CD4-positive, alpha-beta T cell treated with Interleukin-10 for 1 hour (primary cell): ENCODE results near the gene ZDHHC14.
"Not testable (repeated sequence)": the region's sequence is repeated elsewhere in the genome, so short reads cannot be mapped to it uniquely, and the experiment has no call there.

Experiments
- DNase-seq: peaks from one replicate; pipeline ENCODE4 v3.0.0-alpha.2; 2020

Gene ZDHHC14

GRCh38 chr6:157449610-157450009 is 68.6 kb downstream of the ZDHHC14 start:
- DNase-seq, result no peak

- no peak for DNase-seq
These were observed 70.1 kb downstream of the ZDHHC14 start for GRCh38 chr6:157450931-157451742.

- DNase-seq, result no peak
These were observed 71.1 kb downstream of the ZDHHC14 start for GRCh38 chr6:157452096-157452495.

- no peak for DNase-seq
These were observed 72.1 kb downstream of the ZDHHC14 start for GRCh38 chr6:157453131-157453530.

- no peak for DNase-seq
These were observed 73.0 kb downstream of the ZDHHC14 start for GRCh38 chr6:157453978-157454377.

GRCh38 chr6:157454762-157455714 is 74.0 kb downstream of the ZDHHC14 start:
- no peak for DNase-seq

- DNase-seq, result no peak
These were observed 74.9 kb downstream of the ZDHHC14 start for GRCh38 chr6:157455731-157456523.

- peak; percentile 4 for DNase-seq
These were observed 75.5 kb downstream of the ZDHHC14 start for GRCh38 chr6:157456524-157456829.

GRCh38 chr6:157457787-157458186 is 76.8 kb downstream of the ZDHHC14 start:
- DNase-seq, result no peak

- no peak for DNase-seq
These were observed 78.3 kb downstream of the ZDHHC14 start for GRCh38 chr6:157459327-157459726.

GRCh38 chr6:157460182-157460999 is 79.4 kb downstream of the ZDHHC14 start:
- no peak for DNase-seq

GRCh38 chr6:157461000-157461915 is 80.3 kb downstream of the ZDHHC14 start:
- DNase-seq, result peak; percentile 16

GRCh38 chr6:157462956-157463742 is 82.2 kb downstream of the ZDHHC14 start:
- DNase-seq, result no peak

GRCh38 chr6:157463743-157464135 is 82.7 kb downstream of the ZDHHC14 start:
- not testable (repeated sequence) for DNase-seq

- DNase-seq, result no peak
These were observed 83.9 kb downstream of the ZDHHC14 start for GRCh38 chr6:157464653-157465535.

- no peak for DNase-seq
These were observed 85.3 kb downstream of the ZDHHC14 start for GRCh38 chr6:157466342-157466648.

- not testable (repeated sequence) for DNase-seq
These were observed 86.3 kb downstream of the ZDHHC14 start for GRCh38 chr6:157467339-157467738.

- no peak for DNase-seq
These were observed 87.1 kb downstream of the ZDHHC14 start for GRCh38 chr6:157468054-157468453.

GRCh38 chr6:157468574-157468973 is 87.6 kb downstream of the ZDHHC14 start:
- DNase-seq, result no peak
